Vagina (tissue), 2 donors: ENCODE data around the gene KIF19. TPM values are rescaled to one million over a fixed set of nuclear protein-coding genes. Genes with fewer than 3 reads are reported as not detected.

ENCODE experiments used
- DNase-seq, 2 donors: peaks; one replicate each; pipeline ENCODE4 v3.0.0-alpha.2; 2017; ENCODE audit errors: extremely low spot score in 2 of 2
- H3K27ac ChIP-seq: fragments of 200-600 bp; sonication (generic); one replicate; pipeline ENCODE4 v1.5.1; 2019
- H3K27me3 ChIP-seq: fragments of 200-600 bp; sonication (generic); one replicate; pipeline ENCODE4 v1.5.1; 2019
- H3K36me3 ChIP-seq, 2 donors: fragments of 200-600 bp; sonication (generic); one replicate each; pipeline ENCODE4 v1.5.1; 2017 to 2019
- H3K4me1 ChIP-seq: fragments of 200-600 bp; sonication (generic); one replicate; pipeline ENCODE4 v1.5.1; 2019
- H3K4me3 ChIP-seq, 2 donors: fragments of 200-600 bp; sonication (generic); 1 replicate in 1 of 2; 2 replicates in 1 of 2; pipeline ENCODE4 v1.5.1; 2016 to 2019
- H3K9me3 ChIP-seq: fragments of 200-600 bp; sonication (generic); one replicate; pipeline ENCODE4 v1.5.1; 2019
- CTCF ChIP-seq, 3 experiments: fragments of 450-650 bp in 2 of 3; fragments of 200-600 bp in 1 of 3; sonication (generic) in 1 of 3; IDR thresholded peaks; one replicate each; pipeline ENCODE4 v1.5.1; 2017 to 2019; ENCODE audit warnings: antibody characterized with exemption in 3 of 3, mild to moderate bottlenecking in 2 of 3, moderate library complexity in 2 of 3
- POLR2A ChIP-seq, 2 donors: fragments of 450-650 bp; IDR thresholded peaks; one replicate each; pipeline ENCODE4 v1.6.1; 2017; ENCODE audit warnings: antibody characterized with exemption in 2 of 2, mild to moderate bottlenecking in 2 of 2, moderate library complexity in 2 of 2
- POLR2AphosphoS5 ChIP-seq, 2 donors: sonication (generic); formaldehyde crosslinking; IDR thresholded peaks; one replicate each; pipeline ENCODE4 v1.9.0; 2017; ENCODE audit warnings: antibody characterized with exemption in 2 of 2, mild to moderate bottlenecking in 2 of 2, low read depth in 1 of 2; ENCODE audit not compliant: insufficient read depth in 1 of 2
- intact Hi-C: fragments of 100-400 bp; cut with DNase I; formaldehyde crosslinking; loops from one replicate; pipeline ENCODE4 v1.15.1; 2023
- total RNA-seq: library from RNA; depleted of rRNA; stranded (reverse); fragments of >200 nt; gene quantifications from one replicate; pipeline ENCODE4 v1.2.3, GENCODE V29; 2016

KIF19 gene
- total RNA-seq, 1 donor from 2014 or later = 5.6 TPM

- H3K27me3 ChIP-seq = no peaks in the 10 kb centered on the region
- intact Hi-C loops = no loop called here
- H3K36me3 ChIP-seq = no peaks in the 10 kb centered on the region
- no peak overlapping the region for H3K27ac ChIP-seq
- no peaks in the 10 kb centered on the region for H3K9me3 ChIP-seq
- TF ChIP-seq POLR2A (IDR thresholded peaks at IDR 0.05) (no peak), CTCF (IDR thresholded peaks at IDR 0.05) (no peak), POLR2AphosphoS5 (IDR thresholded peaks at IDR 0.05; ENCODE audit: insufficient read depth in 1 of 2, low read depth in 1 of 2) (no peak)
- no peak overlapping the region for H3K4me3 ChIP-seq
- no peak for DNase-seq
- peaks cover 20% of the 10 kb centered on the region for H3K4me1 ChIP-seq
These were observed 57.1 kb downstream of the KIF19 start for GRCh38 chr17:74383141-74383540.

- TF ChIP-seq POLR2A (IDR thresholded peaks at IDR 0.05) (no peak), CTCF (IDR thresholded peaks at IDR 0.05) (no peak), POLR2AphosphoS5 (IDR thresholded peaks at IDR 0.05; ENCODE audit: insufficient read depth in 1 of 2, low read depth in 1 of 2) (no peak)
- no peak overlapping the region for H3K27ac ChIP-seq
- peaks cover 8% of the 10 kb centered on the region for H3K4me1 ChIP-seq
- no peaks in the 10 kb centered on the region for H3K36me3 ChIP-seq
- DNase-seq = no peak
- intact Hi-C loops = no loop called here
- H3K4me3 ChIP-seq = no peak overlapping the region
- H3K9me3 ChIP-seq = no peaks in the 10 kb centered on the region
- no peaks in the 10 kb centered on the region for H3K27me3 ChIP-seq
These were observed 59.2 kb downstream of the KIF19 start for GRCh38 chr17:74385201-74385600.

- Histone ChIP-seq H3K27me3 (no peaks in the 10 kb centered on the region), H3K4me1 (no peaks in the 10 kb centered on the region), H3K36me3 (no peaks in the 10 kb centered on the region), H3K9me3 (no peaks in the 10 kb centered on the region), H3K27ac (no peak overlapping the region), H3K4me3 (no peak overlapping the region)
- TF ChIP-seq POLR2AphosphoS5 (IDR thresholded peaks at IDR 0.05; ENCODE audit: insufficient read depth in 1 of 2, low read depth in 1 of 2) (no peak), CTCF (IDR thresholded peaks at IDR 0.05) (no peak), POLR2A (IDR thresholded peaks at IDR 0.05) (no peak)
- no peak for DNase-seq
- intact Hi-C loops = no loop called here
These were observed 60.4 kb downstream of the KIF19 start for GRCh38 chr17:74386386-74386785.

GRCh38 chr17:74387365-74388218 lies 61.6 kb downstream of the KIF19 start:
- TF ChIP-seq POLR2AphosphoS5 (IDR thresholded peaks at IDR 0.05; ENCODE audit: insufficient read depth in 1 of 2, low read depth in 1 of 2) (no peak), CTCF (IDR thresholded peaks at IDR 0.05) (no peak), POLR2A (IDR thresholded peaks at IDR 0.05) (no peak)
- no peaks in the 10 kb centered on the region for H3K36me3 ChIP-seq
- no peak overlapping the region for H3K4me3 ChIP-seq
- no peaks in the 10 kb centered on the region for H3K4me1 ChIP-seq
- H3K27me3 ChIP-seq = no peaks in the 10 kb centered on the region
- intact Hi-C loops = no loop called here
- no peak for DNase-seq
- H3K27ac ChIP-seq = no peak overlapping the region
- no peaks in the 10 kb centered on the region for H3K9me3 ChIP-seq

GRCh38 chr17:74389084-74389753 lies 63.2 kb downstream of the KIF19 start:
- H3K27ac ChIP-seq = no peak overlapping the region
- intact Hi-C loops = no loop called here

More at GRCh38 chr17:74389084-74389753, 63.2 kb downstream of the KIF19 start:
- TF ChIP-seq POLR2AphosphoS5 (IDR thresholded peaks at IDR 0.05; ENCODE audit: insufficient read depth in 1 of 2, low read depth in 1 of 2) (no peak), POLR2A (IDR thresholded peaks at IDR 0.05) (no peak), CTCF (IDR thresholded peaks at IDR 0.05) (no peak)
- no peak for DNase-seq
- Histone ChIP-seq H3K9me3 (no peaks in the 10 kb centered on the region), H3K36me3 (no peaks in the 10 kb centered on the region), H3K27me3 (no peaks in the 10 kb centered on the region), H3K4me1 (no peaks in the 10 kb centered on the region), H3K4me3 (no peak overlapping the region)
